Measurements from ENCODE around the gene FER. TPM values are rescaled to one million over a fixed set of nuclear protein-coding genes. Genes with fewer than 3 reads are reported as not detected.

Gene FER
- total and polyA plus RNA-seq, 2 of the 8 experiments (the other 6 are each of a cell fraction or from before 2014, with no cell fraction given) = 1.3 to 15.8 TPM

- Histone ChIP-seq H3K27me3 (replicated peaks in 1 of 4; ENCODE audit: control insufficient read depth in 3 of 4, extremely low read depth in 1 of 4, insufficient read depth in 3 of 4, low read length in 3 of 4) (no peaks in the 10 kb centered on the region), H3K23me2 (ENCODE audit: low read depth, low read length) (no peaks in the 10 kb centered on the region; the same call in 1 of the 2 replicates), H3K79me2 (ENCODE audit: control insufficient read depth in 1 of 2, insufficient read depth in 2 of 2, low read length in 2 of 2) (no peaks in the 10 kb centered on the region), H2AFZ (ENCODE audit: low read length) (peak overlapping the region; percentile 72; the same call in 1 of the 2 replicates), H3K56ac (replicated peaks; ENCODE audit: insufficient read length, low read depth, low read length) (no peak overlapping the region), H3K79me1 (ENCODE audit: low read depth, low read length) (no peaks in the 10 kb centered on the region), H3K36me3 (ENCODE audit: control insufficient read depth in 2 of 4, insufficient read depth in 4 of 4, low read length in 3 of 4) (no peaks in the 10 kb centered on the region), H4K20me1 (replicated peaks in 1 of 2; ENCODE audit: control insufficient read depth in 1 of 2, insufficient read depth in 2 of 2, low read length in 2 of 2) (no peaks in the 10 kb centered on the region), H3K9ac (replicated peaks in 1 of 4; ENCODE audit: extremely low read depth in 1 of 4, low read depth in 3 of 4, low read length in 3 of 4) (peak overlapping the region; percentile 81 to 92 (median 88)), H3K9me3 (ENCODE audit: insufficient read depth in 2 of 2, low read depth in 1 of 2, low read length in 1 of 2) (no peaks in the 10 kb centered on the region), H2BK20ac (ENCODE audit: low read length) (no peak overlapping the region; the same call in 1 of the 2 replicates), H3K27ac (ENCODE audit: low read depth, low read length) (peak overlapping the region; percentile 84; the same call in 1 of the 2 replicates), H4K5ac (ENCODE audit: insufficient read length, low read depth, low read length) (peak overlapping the region; percentile 80), H4K91ac (replicated peaks; ENCODE audit: insufficient read length, low read length) (peak overlapping the region; percentile 23), H2BK5ac (ENCODE audit: low read depth, low read length) (peak overlapping the region; percentile 90), H2AK5ac (ENCODE audit: low read depth, low read length) (no peak overlapping the region), H3K23ac (ENCODE audit: insufficient read length) (no peak overlapping the region), H3K4ac (replicated peaks; ENCODE audit: insufficient read length, low read depth, low read length) (no peak overlapping the region), H2BK120ac (replicated peaks; ENCODE audit: low read depth, low read length) (no peak overlapping the region), H2BK12ac (ENCODE audit: low read depth, low read length) (no peak overlapping the region; the same call in 1 of the 2 replicates), H2BK15ac (ENCODE audit: low read length) (no peak overlapping the region; the same call in 1 of the 2 replicates), H3K4me2 (ENCODE audit: insufficient read depth in 1 of 2, low read depth in 2 of 2, low read length in 2 of 2) (peak overlapping the region; percentile 69 to 89), H3K4me3 (ENCODE audit: extremely low read depth in 1 of 4, insufficient read depth in 2 of 4, low read depth in 3 of 4, low read length in 4 of 4) (peak overlapping the region; percentile 76 to 85 (median 80)), H3K18ac (ENCODE audit: extremely low read depth, low read length) (peak overlapping the region; percentile 91), H3K4me1 (replicated peaks in 1 of 4; ENCODE audit: control insufficient read depth in 3 of 4, insufficient read depth in 4 of 4, low read length in 3 of 4) (peaks cover 0 to 4% (median 3%) of the 10 kb centered on the region in 4 experiments; a peak in 3 of 7 replicates), H4K8ac (ENCODE audit: extremely low read depth, insufficient read depth, low read length) (peak overlapping the region; percentile 98), H3K14ac (ENCODE audit: insufficient read length) (no peak overlapping the region)
- 2% methylated on average over 58 of the region's 61 CpGs; no CpG with 5 or more reads in 1 of the 2 experiments for WGBS, 2 experiments (ENCODE audit: extremely low coverage in 1 of 2, insufficient coverage in 1 of 2, insufficient read length in 1 of 2, insufficient replicate concordance in 2 of 2, low coverage in 1 of 2, low lambda C conversion rate in 2 of 2, missing lambda C conversion rate in 1 of 2)
- DNase-seq (ENCODE audit: low read depth in 1 of 2, low spot score in 2 of 2) (peak; percentile 77 to 93), FAIRE-seq (no peak)
- POLR2A ChIA-PET (ENCODE audit: partially characterized antibody) = interaction anchor here (0.6 to 3.7 kb wide), 24 partner anchors 9 to 962 kb away, joined by 3 to 62 read pairs (median 4); partner anchors contain the start of genes FER, MAN2A1 and PJA2
- CTCF ChIA-PET (ENCODE audit: partially characterized antibody) = interaction anchor here (0.5 to 2.0 kb wide), 10 partner anchors 13 to 399 kb away, joined by 3 to 11 read pairs (median 4); no protein-coding TSS in a partner anchor
- TF ChIP-seq, protein P1, sequence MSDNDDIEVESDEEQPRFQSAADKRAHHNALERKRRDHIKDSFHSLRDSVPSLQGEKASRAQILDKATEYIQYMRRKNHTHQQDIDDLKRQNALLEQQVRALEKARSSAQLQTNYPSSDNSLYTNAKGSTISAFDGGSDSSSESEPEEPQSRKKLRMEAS (IDR thresholded peaks at IDR 0.05) = 0 out of 2 replicates have a peak, but pooled peaks have one; percentile 80
- TF ChIP-seq JUN (IDR thresholded peaks at IDR 0.05; ENCODE audit: low read depth, low read length) (no peak), SIX5 (IDR thresholded peaks at IDR 0.05; ENCODE audit: low read depth, low read length) (no peak), HDAC2 (IDR thresholded peaks at IDR 0.05; ENCODE audit: borderline replicate concordance in 1 of 2, low read depth in 2 of 2, low read length in 2 of 2) (no peak), MAFK (IDR thresholded peaks at IDR 0.05; ENCODE audit: low read depth, low read length) (no peak), NRF1 (IDR thresholded peaks at IDR 0.05; ENCODE audit: low read depth, low read length) (no peak), CBX8 (IDR thresholded peaks at IDR 0.05; ENCODE audit: borderline replicate concordance, low read depth, low read length) (no peak), KDM5A (IDR thresholded peaks at IDR 0.05; ENCODE audit: low read length) (0 out of 2 replicates have a peak, but pooled peaks have one; percentile 24), BACH1 (IDR thresholded peaks at IDR 0.05; ENCODE audit: low read length) (no peak), CEBPB (IDR thresholded peaks at IDR 0.05; ENCODE audit: low read depth, low read length) (peak; percentile 66)
These were observed 19.8 kb upstream of the FER start for GRCh38 chr5:108727651-108728565.
